Right lobe of liver (tissue), 4 donors: Measurements from ENCODE around the gene MYL2.

Experiments used
- POLR2A ChIP-seq: fragments of 450-650 bp; IDR thresholded peaks from one replicate; pipeline ENCODE4 v1.6.1; 2017; ENCODE audit warnings: antibody characterized with exemption, mild to moderate bottlenecking
- TF ChIP-seq, protein P1 (sequence below), 4 donors: fragments of 200-600 bp in 3 of 4; fragments of 450-650 bp in 1 of 4; IDR thresholded peaks; one replicate each; pipeline versions ENCODE4 v1.5.1 to v1.8.0; 2016 to 2022; ENCODE audit warnings: antibody characterized with exemption in 4 of 4, mild to moderate bottlenecking in 2 of 4
- donor health status: DM: no; HTN: no; CAD: no.
- donor health status: DM: no; HTN: no; CAD: no.
- donor health status: DM: no; HTN: yes; CAD: no.

GRCh38 chr12:110906083-110906482 is 14.3 kb downstream of the MYL2 start:
- no peak for TF ChIP-seq POLR2A
- TF ChIP-seq, protein P1, sequence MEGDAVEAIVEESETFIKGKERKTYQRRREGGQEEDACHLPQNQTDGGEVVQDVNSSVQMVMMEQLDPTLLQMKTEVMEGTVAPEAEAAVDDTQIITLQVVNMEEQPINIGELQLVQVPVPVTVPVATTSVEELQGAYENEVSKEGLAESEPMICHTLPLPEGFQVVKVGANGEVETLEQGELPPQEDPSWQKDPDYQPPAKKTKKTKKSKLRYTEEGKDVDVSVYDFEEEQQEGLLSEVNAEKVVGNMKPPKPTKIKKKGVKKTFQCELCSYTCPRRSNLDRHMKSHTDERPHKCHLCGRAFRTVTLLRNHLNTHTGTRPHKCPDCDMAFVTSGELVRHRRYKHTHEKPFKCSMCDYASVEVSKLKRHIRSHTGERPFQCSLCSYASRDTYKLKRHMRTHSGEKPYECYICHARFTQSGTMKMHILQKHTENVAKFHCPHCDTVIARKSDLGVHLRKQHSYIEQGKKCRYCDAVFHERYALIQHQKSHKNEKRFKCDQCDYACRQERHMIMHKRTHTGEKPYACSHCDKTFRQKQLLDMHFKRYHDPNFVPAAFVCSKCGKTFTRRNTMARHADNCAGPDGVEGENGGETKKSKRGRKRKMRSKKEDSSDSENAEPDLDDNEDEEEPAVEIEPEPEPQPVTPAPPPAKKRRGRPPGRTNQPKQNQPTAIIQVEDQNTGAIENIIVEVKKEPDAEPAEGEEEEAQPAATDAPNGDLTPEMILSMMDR (IDR thresholded peaks at IDR 0.05), result no peak
